Stromal cell of bone marrow (primary cell): ENCODE measurements around the gene SARNP.
"Not testable (repeated sequence)": the region's sequence is repeated elsewhere in the genome, so short reads cannot be mapped to it uniquely, and the experiment has no call there.

Source experiments
- DNase-seq: peaks from one replicate; pipeline ENCODE4 v3.0.0-alpha.2; 2012; ENCODE audit warnings: low read depth

Gene SARNP

DNA sequence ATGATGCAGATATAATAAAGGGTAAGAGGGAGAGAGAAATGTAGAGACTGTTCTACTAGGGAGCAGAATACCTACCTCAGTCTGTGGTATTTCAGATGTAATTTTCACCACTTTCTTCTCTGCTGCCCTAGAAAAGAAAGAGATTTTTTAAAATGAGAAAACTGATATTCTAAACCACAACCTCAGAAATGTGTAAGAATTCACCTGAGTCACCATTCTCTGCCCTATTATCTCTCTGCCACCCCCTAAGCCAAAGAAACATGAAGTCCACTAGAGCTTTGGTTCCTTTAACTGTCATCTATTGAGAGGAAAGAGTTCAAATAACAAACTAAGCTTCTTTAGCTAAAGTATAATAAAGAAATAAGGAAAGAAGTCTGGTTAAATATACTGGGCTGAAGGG lies 21.6 kb downstream of the SARNP start:
- no peak for DNase-seq

DNA sequence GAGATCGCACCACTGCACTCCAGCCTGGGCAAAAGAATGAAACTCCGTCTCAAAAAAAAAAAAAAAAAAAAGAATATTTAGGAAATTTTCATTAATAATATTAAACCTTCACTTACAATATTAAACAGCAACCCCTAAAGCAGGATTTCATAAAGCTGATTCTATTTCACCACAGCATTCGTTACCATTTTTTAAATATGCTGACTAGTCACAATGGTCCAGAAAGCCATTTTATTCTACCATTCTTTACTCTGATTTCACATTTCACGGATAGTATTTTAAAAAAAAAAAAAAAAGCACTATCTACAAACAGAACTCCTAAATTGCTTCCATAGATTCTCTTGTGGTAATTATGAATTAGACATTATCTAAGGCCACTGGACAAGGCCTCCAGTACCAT lies 27.6 kb downstream of the SARNP start:
- no peak for DNase-seq

GRCh38 chr12:55789171-55789570 lies 28.4 kb downstream of the SARNP start:
- DNase-seq = no peak

- DNase-seq = no peak
These were observed 29.0 kb downstream of the SARNP start for GRCh38 chr12:55788546-55788945.

DNA sequence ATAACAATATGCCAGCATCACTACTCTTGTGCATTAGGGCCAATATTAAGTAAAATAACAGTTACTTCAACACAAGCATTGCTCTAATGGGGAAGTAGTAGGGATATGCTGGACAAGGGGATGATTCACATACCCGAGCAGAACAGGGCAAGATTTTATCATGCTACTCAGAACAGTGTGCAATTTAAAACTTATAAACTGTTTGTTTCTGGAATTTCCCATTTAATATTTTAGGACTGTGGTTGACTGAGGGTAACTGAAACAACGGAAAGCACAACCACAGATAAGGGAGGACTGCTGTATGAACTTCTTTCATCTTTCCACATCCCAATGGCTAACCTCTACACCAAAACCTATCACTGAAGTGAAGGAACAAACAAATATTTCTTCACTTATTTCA lies 36.8 kb downstream of the SARNP start:
- no peak for DNase-seq

DNA sequence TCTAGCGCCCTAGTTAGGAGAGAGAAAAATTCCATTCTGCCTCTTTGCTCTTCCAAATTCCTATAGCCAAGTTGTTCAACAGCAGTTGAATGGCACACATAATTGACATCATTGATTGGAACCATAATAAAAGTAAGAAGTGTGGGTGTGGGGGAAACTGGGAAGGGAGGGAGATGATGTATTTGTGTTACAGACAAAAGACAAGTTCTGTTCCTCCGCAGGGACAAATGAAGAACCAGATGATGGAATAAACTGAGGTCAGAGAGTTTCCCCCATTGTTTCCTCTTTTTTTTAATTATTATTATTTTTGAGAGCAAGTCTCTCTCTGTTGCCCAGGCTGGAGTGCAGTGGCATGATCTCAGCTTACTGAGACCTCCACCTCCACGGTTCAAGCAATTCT lies 39.7 kb downstream of the SARNP start:
- DNase-seq = no peak

- DNase-seq = no peak
These were observed 45.8 kb downstream of the SARNP start for GRCh38 chr12:55771736-55772135.

DNA sequence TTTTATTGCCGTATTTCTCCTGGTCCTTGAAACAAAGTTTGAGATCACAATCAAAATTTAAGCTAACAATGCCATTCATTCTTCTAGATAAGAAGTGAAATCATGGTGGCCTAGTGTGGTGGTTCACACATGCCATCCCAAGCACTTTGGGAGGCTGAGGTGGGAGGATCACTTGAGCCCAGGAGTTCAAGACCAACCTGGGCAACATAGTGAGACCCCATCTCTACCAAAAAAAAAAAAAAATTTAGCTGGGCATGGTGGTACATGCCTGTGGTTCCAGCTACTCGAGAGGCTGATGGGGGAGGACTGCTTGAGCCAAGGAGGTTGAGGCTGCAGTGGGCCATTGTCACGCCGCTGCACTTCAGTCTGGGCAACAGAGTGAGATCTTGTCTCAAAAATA lies 50.4 kb downstream of the SARNP start:
- DNase-seq = no peak

- DNase-seq = no peak
These were observed 51.7 kb downstream of the SARNP start for GRCh38 chr12:55765736-55766290.

DNA sequence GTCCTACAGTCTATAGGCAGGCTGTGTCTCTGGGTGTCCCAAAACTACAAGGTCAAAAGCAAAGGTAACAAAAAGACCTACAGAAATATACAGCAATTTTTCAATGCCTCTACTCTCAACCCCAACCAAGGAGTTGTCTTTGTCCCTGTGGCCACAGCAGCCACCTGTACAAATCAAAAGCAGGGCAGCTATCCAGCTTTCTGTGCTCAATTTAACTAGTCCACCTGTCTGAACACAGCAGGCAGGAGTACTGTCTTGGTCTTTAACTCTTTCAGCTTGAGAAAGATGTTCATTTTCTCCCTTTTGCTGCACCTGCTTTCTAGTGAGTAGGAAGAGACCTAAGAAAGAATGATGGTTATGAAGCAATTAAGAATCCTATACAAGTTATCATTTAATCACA lies 54.9 kb downstream of the SARNP start:
- DNase-seq = no peak

- DNase-seq = no peak
These were observed 56.9 kb downstream of the SARNP start for GRCh38 chr12:55760663-55761062.

- not testable (repeated sequence) for DNase-seq
These were observed 58.9 kb downstream of the SARNP start for GRCh38 chr12:55758575-55758974.

GRCh38 chr12:55757701-55758100 lies 59.8 kb downstream of the SARNP start:
- DNase-seq = no peak

DNA sequence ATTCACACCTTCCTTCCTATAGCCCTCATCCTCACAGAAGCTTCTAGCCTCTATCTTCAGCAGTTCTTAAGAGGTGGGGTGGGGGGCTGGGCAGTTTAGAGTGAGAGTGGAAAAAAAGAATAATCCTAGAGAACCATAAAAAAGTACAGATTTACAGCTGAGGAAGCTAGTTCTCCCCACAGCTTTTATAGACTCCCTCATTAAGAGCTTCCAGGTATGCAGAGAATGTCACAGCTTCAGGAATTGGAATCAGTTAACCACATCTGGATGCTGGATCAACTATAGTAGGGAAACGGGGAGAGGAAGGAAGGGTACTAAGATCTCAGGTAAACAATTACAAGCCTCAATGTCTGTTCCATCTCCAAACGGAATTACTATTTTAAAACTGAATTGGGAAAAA lies 62.3 kb downstream of the SARNP start:
- no peak for DNase-seq

- DNase-seq = no peak
These were observed 69.1 kb downstream of the SARNP start for GRCh38 chr12:55748230-55748993.

DNA sequence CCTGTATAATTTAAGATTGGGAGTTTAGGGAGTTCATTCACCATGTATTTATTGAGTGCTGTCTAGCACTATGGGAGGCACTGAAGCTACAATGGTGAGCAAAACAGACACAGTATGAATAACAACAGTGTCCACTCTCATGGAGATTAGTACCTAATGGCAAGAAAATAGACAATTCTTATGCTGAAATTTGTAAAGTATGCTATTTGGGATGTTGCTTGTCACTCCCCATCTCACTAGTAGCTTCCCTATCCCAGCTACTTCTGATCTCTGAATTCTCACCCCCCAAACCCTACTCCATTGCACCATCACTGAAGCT lies 70.7 kb downstream of the SARNP start:
- DNase-seq = no peak

GRCh38 chr12:55746174-55746912 lies 71.2 kb downstream of the SARNP start:
- no peak for DNase-seq

DNA sequence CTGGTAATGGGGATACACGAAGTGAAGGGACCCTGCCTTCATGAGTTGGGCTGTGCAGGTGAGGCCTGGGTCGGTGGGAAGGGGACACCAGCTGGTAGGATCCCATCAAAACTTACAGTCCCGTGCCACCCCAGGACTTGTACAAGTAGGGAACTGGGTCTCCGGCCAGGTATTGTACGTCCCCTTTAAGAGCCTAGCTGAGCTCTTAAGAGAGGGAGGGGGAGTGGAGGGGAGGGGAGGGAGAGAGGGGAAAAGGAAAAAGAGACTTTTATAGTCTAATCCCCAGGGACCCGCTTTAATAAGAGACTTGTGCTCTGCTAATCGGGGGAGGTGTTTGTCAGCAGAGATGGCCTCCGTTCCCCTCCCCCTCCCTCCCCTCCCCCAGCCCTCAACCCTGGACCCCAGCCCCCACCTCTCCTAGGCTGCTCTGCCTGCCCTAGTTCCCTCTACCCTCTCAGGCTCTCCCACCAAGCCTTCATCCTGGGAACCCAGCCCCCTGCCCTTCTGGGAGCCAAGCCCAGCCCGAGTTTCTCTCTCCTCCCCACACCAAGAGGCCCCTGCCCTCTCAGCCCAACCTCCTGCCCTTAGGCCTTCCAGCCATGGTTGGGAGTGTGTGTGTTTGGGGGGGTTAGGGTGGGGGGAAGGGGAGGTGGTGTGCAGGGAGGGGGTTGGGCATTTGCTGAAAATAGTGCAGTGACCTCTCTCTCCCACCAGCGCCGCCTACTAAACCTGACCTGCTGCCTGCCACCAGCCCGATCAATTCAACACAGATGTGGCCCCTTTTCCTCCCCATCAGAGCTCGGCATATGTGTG lies 72.0 kb downstream of the SARNP start:
- no peak for DNase-seq

DNA sequence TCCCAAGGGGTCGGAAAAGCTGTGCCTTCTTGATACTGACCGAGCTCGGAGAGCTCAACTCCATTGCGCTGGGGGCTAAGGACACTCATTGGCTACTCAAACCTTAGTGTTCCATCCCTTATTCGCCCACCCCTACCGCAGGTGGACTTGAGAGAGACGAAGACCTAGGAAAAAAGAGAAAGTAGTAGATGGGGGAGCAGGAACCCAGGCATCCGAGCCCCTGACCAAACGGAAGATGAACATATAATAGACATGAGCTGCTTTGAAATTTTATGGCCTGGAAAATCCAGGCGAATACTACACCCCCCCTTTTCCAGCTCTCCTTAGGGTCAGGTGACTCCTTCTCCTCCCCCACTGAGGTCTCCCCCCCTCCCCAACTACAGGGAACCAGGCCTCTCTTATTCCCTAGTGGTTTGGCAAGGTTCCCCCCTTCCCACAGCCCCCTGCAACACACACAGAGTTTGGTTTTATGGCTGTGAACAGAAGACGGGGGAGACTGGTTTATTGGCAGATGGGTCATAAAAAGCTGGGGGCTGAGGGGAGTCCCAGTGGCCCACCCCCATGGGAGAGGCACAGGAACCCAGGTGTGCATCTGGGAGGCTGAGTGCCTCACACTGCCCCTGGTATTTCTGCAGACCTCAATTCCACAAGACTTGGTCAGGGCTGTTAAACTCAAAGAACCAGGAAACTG lies 73.0 kb downstream of the SARNP start:
- DNase-seq = no peak

GRCh38 chr12:55743406-55744339 lies 73.9 kb downstream of the SARNP start:
- no peak for DNase-seq
